Measurements from ENCODE around the gene NPAS3. TPM values are rescaled to one million over a fixed set of nuclear protein-coding genes. Genes with fewer than 3 reads are reported as not detected.

The NPAS3 gene
- total RNA-seq, 1 experiment from 2014 or later: 0.35 TPM

DNA sequence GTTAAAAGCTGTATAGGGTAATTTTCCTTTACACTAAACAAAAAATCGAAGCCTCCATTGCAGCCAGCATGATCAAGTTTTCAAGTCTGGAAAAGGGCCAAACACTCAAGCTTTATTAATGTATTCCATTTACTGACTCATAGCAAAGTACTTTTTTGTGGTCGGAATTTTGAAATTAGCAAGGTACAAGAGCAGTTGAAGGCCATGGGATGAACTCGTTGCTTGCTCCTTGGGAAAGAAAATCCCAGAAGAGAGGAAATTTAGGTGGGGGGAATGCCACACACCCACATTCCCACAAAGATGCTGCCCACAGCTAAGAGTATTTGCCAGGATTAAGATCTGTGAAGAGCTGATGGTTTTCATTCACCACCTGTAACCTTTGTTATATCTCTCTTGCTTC is 678.5 kb downstream of the NPAS3 start:
- POLR2A ChIA-PET: interaction anchor here (0.7 to 2.1 kb wide), 7 partner anchors 9 to 66 kb away, joined by 3 to 7 read pairs (median 4); no protein-coding TSS in a partner anchor
- DNase-seq (ENCODE audit: unreplicated experiment): peak; percentile 92
- Mint-ChIP-seq H3K4me1 (ENCODE audit: insufficient read depth, unreplicated experiment) (peaks cover 23% of the 10 kb centered on the region), H3K4me3 (ENCODE audit: unreplicated experiment) (peak overlapping the region; percentile 1), H3K27me3 (ENCODE audit: insufficient read depth, unreplicated experiment) (peaks cover 11% of the 10 kb centered on the region), H3K27ac (ENCODE audit: low read depth, unreplicated experiment) (no peak overlapping the region), H3K36me3 (ENCODE audit: insufficient read depth, unreplicated experiment) (no peaks in the 10 kb centered on the region), H3K9me3 (ENCODE audit: unreplicated experiment) (no peaks in the 10 kb centered on the region)
- TF ChIP-seq CTCF (IDR thresholded peaks at IDR 0.05; ENCODE audit: unreplicated experiment): no peak
- intact Hi-C loops (cut with micrococcal nuclease): no loop called here
- no TSS peak for BruUV-seq (replicated peaks)
- CTCF ChIA-PET: interaction anchor here (0.6 to 1.1 kb wide), 2 partner anchors 815 to 1029 kb away, joined by 3 read pairs; no protein-coding TSS in a partner anchor

- TF ChIP-seq CTCF (IDR thresholded peaks at IDR 0.05; ENCODE audit: unreplicated experiment): no peak
- ChIA-PET CTCF (interaction anchor here (0.7 kb wide), 2 partner anchors 57 to 629 kb away, joined by 3 to 4 read pairs; no protein-coding TSS in a partner anchor), POLR2A (interaction anchor here (0.5 to 2.1 kb wide), 5 partner anchors 12 to 188 kb away, joined by 3 to 7 read pairs (median 3); no protein-coding TSS in a partner anchor)
- no peak for DNase-seq (ENCODE audit: unreplicated experiment)
- H3K27me3 Mint-ChIP-seq (ENCODE audit: insufficient read depth, unreplicated experiment): peaks cover 11% of the 10 kb centered on the region
- H3K36me3 Mint-ChIP-seq (ENCODE audit: insufficient read depth, unreplicated experiment): no peaks in the 10 kb centered on the region
- no peak overlapping the region for H3K4me3 Mint-ChIP-seq (ENCODE audit: unreplicated experiment)
- H3K4me1 Mint-ChIP-seq (ENCODE audit: insufficient read depth, unreplicated experiment): peaks cover 20% of the 10 kb centered on the region
- intact Hi-C loops (cut with micrococcal nuclease): no loop called here
- BruUV-seq (replicated peaks): no TSS peak
- no peak overlapping the region for H3K27ac Mint-ChIP-seq (ENCODE audit: low read depth, unreplicated experiment)
- no peaks in the 10 kb centered on the region for H3K9me3 Mint-ChIP-seq (ENCODE audit: unreplicated experiment)
These were observed 679.9 kb downstream of the NPAS3 start for GRCh38 chr14:33618361-33619105.

- peaks cover 3% of the 10 kb centered on the region for H3K4me1 Mint-ChIP-seq (ENCODE audit: insufficient read depth, unreplicated experiment)
- H3K27ac Mint-ChIP-seq (ENCODE audit: low read depth, unreplicated experiment): no peak overlapping the region
- H3K27me3 Mint-ChIP-seq (ENCODE audit: insufficient read depth, unreplicated experiment): no peaks in the 10 kb centered on the region
- no peak overlapping the region for H3K4me3 Mint-ChIP-seq (ENCODE audit: unreplicated experiment)
- BruUV-seq (replicated peaks): no TSS peak
- POLR2A ChIA-PET: interaction anchor here (0.5 to 1.8 kb wide), 3 partner anchors 9 to 25 kb away, joined by 3 to 5 read pairs (median 4); no protein-coding TSS in a partner anchor
- intact Hi-C loops (cut with micrococcal nuclease): no loop called here
- DNase-seq (ENCODE audit: unreplicated experiment): no peak
- CTCF ChIA-PET: interaction anchor here (0.6 to 0.9 kb wide), 3 partner anchors 10 to 98 kb away, joined by 3 read pairs; no protein-coding TSS in a partner anchor
- no peaks in the 10 kb centered on the region for H3K36me3 Mint-ChIP-seq (ENCODE audit: insufficient read depth, unreplicated experiment)
- no peak for TF ChIP-seq CTCF (IDR thresholded peaks at IDR 0.05; ENCODE audit: unreplicated experiment)
- H3K9me3 Mint-ChIP-seq (ENCODE audit: unreplicated experiment): no peaks in the 10 kb centered on the region
These were observed 683.8 kb downstream of the NPAS3 start for GRCh38 chr14:33622496-33622895.

DNA sequence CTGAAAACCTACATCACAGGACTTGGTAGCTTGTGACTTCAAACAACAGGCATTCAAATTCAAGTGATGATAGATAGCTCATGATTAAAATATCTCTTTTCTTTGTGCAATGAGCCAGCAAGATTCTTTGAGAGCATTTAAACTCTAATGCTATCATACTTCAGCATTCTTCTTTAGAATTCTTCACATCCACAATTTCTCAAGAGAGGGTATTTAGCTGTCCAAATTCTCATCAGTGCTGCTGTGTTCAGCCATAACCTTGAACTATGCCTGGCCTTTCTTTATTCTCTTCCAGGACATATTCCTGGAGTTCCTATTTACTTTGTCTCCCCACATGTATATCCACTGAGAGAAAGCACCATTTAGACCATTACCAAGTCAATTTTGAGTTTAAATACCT is 691.1 kb downstream of the NPAS3 start:
- no peaks in the 10 kb centered on the region for H3K36me3 Mint-ChIP-seq (ENCODE audit: insufficient read depth, unreplicated experiment)
- ChIA-PET CTCF (interaction anchor here (0.6 kb wide), 1 partner anchor 163 kb away, joined by 3 read pairs; no protein-coding TSS in a partner anchor), POLR2A (interaction anchor here (0.7 to 2.4 kb wide), 3 partner anchors 13 to 39 kb away, joined by 3 to 7 read pairs (median 3); no protein-coding TSS in a partner anchor)
- no TSS peak for BruUV-seq (replicated peaks)
- peaks cover 7% of the 10 kb centered on the region for H3K4me1 Mint-ChIP-seq (ENCODE audit: insufficient read depth, unreplicated experiment)
- H3K9me3 Mint-ChIP-seq (ENCODE audit: unreplicated experiment): peaks cover 3% of the 10 kb centered on the region
- intact Hi-C loops (cut with micrococcal nuclease): no loop called here
- no peak for DNase-seq (ENCODE audit: unreplicated experiment)
- no peak overlapping the region for H3K4me3 Mint-ChIP-seq (ENCODE audit: unreplicated experiment)
- no peaks in the 10 kb centered on the region for H3K27me3 Mint-ChIP-seq (ENCODE audit: insufficient read depth, unreplicated experiment)
- TF ChIP-seq CTCF (IDR thresholded peaks at IDR 0.05; ENCODE audit: unreplicated experiment): no peak
- no peak overlapping the region for H3K27ac Mint-ChIP-seq (ENCODE audit: low read depth, unreplicated experiment)
